ENCODE data around the gene COLGALT1. TPM values are rescaled to one million over a fixed set of nuclear protein-coding genes. Genes with fewer than 3 reads are reported as not detected.
"Not testable (repeated sequence)": the region's sequence is repeated elsewhere in the genome, so short reads cannot be mapped to it uniquely, and the experiment has no call there.

Gene COLGALT1
- 159 TPM for polyA plus RNA-seq (2013, experiment 1 of 2; ENCODE audit: insufficient read length)
- 118 TPM for polyA plus RNA-seq (2013, experiment 2 of 2; ENCODE audit: insufficient read length)

DNA sequence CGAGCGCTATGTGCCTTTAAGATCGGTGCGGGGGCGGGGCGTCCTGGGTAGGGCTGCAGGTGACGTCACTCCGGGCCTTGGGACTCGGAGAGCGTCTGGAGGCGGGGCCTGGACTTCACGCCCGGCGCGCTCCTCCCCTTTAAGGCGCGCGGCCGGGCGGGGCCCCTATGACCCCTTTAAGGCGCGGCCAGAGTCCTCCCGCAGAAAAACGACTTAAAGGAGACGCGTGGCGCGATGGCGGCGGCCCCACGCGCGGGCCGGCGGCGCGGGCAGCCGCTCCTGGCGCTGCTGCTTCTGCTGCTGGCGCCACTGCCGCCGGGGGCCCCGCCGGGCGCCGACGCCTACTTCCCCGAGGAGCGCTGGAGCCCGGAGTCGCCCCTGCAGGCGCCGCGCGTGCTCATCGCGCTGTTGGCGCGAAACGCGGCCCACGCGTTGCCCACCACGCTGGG lies at the start of gene COLGALT1:
TSS of gene COLGALT1 (plus strand) at position 170 of the 449 bp plus-strand sequence. CDS start at position 235, 65 bp downstream.
- peak; percentile 95 for DNase-seq

GRCh38 chr19:17506745-17507144 lies 48.7 kb upstream of the COLGALT1 start:
- DNase-seq, result no peak

- not testable (repeated sequence) for DNase-seq
Observed at GRCh38 chr19:17508558-17508933, 46.9 kb upstream of the COLGALT1 start.

DNA sequence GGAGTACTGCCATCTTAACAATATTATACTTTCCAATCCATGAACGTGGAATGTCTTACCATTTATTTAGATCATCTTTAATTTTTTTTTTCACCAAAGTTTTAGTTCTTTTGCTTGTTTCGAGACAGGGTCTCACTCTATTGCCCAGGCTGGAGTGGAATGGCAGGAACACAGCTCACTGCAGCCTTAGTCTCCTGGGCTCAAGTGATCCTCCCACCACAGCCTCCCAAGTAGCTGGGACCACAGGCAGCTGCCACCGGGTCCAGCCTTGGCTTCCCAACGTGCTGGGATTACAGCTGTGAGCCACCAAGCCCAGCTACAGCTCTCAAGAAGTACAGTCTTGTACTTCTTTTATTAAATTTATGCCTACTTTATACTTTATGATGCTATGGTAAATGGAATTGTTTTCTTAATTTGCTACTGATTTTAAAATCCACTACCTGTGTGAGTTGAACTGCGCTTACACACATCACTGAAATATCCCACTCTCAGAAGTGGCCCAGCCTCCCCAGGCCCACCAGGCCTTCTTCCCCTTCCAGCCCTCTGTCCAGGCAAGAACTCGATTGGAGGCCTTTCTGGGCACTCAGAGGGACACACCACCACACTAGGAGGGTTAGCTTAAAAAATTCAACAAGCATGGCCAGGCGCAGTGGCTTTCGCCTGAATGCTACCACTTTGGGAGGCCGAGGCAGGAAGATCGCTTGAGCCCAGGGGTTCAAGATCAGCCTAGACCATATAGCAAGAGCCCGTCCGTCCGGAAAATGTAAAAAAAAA lies 45.0 kb upstream of the COLGALT1 start:
- DNase-seq, result no peak

DNA sequence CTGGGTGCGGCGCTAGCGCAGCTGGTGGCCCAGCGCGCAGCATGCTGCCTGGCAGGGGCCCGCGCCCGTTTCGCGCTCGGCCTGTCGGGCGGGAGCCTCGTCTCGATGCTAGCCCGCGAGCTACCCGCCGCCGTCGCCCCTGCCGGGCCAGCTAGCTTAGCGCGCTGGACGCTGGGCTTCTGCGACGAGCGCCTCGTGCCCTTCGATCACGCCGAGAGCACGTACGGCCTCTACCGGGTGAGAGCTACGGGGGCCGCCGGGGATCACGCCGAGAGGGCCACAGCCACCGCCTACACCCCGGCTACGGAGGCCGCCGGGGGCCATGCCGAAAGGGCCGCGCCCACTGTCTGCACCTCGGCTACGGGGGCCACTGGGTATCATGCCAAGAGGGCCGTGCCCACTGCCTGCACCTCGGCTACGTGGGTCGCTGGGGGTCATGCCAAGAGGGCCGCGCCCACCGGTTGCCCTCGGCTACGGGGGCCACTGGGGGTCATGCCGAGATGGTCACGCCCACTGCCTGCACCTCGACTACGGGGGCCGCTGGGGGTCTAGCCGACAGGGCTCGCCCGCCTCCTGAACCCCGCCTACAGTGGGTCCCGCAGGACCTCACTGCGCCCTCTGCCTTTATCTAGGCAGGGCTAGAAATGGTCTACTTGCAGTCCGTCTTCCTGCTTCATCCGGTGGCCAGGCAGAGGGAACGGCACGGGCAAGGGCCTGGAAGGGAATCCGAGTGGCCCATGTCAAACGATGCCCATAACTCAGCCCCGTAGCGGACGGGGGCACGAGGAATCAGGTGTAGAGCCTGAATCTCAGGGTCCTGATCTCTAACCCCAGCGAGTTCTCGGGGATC lies 43.5 kb upstream of the COLGALT1 start:
- peak; percentile 86 for DNase-seq

DNA sequence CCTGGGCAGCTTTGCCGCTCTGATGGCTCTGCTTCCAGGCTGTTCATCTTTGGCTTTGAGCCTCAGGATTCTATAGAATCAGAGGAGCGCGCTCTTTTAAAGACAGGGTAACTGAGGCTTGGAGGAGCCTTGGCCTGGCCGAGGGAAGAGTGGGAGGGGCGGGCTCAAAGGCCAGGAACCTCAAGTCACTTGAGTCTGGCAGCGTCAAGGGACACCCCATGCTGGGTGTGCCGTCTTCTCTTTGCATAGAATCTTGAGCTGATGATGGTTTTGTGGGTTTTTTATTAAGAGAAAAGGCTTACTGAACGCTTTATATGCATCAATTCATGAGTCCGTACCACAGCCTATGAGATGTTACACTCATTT lies 42.9 kb upstream of the COLGALT1 start:
- DNase-seq, result no peak

DNA sequence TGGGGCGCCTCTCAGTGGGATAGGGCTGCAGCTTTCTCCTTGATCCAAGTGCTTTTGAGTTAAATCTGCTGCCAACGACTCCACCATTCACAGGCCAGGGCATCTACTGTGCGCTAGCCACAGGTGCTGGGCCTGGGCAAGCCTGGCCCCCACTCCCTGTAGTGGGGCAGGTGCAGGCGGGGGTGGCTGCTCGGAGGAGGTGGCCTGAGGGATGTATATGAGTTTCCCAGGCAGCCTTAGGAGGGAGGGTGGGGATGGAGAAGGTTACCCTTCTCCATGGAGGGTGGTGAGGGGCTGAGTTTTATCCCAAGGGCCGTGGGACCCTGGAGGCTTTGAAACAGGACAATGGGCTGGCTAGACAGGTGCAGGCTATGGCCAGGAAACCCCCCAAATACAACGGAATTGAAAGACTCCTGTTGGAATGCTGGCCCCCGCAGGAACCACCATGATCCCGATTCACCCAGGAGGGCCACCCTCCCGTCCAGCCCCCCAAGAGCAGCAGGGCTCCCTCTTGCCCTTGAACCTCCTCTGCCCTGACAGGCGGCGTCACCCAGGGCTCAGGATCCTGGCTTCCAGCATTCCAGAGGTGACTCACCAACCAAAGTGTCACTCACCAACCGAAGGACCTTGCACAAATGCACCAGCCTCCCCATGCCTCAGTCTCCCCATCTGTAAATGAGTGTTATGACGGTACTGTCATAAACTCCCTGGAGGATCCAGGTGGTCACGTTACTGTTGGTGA lies 39.9 kb upstream of the COLGALT1 start:
- no peak for DNase-seq

DNA sequence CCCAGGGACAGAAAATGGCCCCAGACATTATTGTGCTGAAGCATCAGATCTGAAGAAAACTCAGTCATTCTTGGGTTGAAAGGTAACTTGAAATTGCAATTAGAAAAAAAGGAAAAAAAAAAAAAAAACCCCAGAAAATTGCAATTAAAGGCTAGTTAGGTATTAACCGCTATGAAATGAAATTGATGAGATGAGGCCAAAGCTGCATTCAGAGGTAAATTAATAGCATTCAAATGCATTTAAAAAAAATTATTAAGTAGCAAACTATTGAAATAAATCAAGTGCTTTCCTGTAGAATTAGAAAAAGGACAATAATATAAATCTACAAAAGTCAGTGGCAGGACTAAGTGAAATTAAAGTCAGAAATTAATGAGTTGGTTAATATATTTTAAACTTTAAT lies 37.6 kb upstream of the COLGALT1 start:
- DNase-seq, result no peak

GRCh38 chr19:17518654-17519053 lies 36.8 kb upstream of the COLGALT1 start:
- not testable (repeated sequence) for DNase-seq

- DNase-seq, result no peak
Observed at GRCh38 chr19:17519967-17520366, 35.5 kb upstream of the COLGALT1 start.

DNA sequence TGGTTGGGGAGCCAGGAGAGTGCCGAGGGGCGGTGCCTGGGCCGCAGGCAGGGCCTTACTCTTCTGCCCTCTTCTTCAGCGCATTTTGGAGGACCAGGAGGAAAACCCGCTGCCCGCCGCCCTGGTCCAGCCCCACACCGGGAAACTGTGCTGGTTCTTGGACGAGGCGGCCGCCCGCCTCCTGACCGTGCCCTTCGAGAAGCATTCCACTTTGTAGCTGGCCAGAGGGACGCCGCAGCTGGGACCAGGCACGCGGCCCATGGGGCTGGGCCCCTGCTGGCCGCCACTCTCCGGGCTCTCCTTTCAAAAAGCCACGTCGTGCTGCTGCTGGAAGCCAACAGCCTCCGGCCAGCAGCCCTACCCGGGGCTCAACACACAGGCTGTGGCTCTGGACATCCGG lies 34.6 kb upstream of the COLGALT1 start:
- no peak for DNase-seq

DNA sequence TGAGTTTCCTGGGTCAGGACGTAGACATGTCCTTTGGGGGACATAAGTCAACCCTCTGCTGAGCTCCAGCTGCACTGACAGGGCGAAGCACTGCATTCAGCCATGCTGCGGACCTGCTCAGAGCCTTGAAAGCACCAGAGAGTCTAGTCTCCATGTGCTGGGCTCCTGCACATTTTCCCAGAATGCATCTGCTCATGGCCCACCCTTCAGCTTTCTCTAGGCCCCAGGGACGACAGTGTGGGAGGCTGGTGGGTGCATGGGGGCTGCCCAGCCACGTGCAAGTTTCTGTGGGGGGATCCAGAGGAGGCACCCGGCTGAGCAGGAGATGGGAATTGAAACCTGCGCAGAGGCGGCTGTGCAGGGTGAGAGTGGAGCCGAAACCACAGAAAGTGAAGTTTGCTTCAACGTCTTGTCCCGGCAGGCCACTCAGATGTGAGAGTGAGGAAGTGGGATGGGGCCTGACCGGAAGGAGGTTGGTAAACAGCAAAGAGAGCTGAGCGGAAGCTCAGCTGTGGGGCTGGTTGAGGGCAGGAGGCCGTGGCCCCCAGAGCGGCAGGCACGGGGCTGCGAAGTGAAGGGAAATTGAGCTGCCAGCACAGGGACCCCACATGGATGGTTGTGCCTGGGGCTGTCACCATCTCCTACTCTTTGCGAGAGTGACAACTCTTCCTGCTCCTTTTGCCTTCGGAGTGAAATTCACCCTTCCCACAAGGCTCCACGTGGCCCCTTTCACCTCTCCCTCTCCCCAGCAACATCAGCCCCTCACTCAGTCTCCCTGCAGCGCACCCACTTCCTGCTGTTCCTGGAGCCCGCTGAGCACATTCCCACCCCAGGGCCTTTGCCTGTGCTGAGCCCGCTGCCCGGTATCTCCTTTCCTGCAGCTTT lies 32.2 kb upstream of the COLGALT1 start:
- DNase-seq, result no peak

GRCh38 chr19:17524651-17525050 lies 30.8 kb upstream of the COLGALT1 start:
- DNase-seq, result no peak

GRCh38 chr19:17525141-17525540 lies 30.3 kb upstream of the COLGALT1 start:
- DNase-seq, result no peak

DNA sequence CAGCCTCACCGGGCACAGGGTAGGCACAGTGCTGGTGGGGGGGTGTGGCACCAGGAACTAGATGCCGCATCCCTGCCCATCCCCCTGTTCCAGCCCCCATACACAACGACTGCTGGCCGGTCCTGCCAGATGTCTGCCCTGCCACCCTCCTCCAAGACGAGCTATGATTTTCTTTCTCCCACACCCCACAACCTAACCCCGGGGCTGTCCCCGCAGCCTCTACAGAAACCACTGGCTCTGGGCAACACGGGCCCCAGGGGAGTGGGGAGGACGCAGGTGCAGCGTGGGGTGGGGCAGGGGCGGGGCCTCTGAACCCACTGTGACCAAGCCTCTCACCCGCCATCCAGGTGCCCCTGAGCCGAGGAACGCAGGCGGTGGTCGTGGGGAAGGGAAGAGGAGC lies 28.5 kb upstream of the COLGALT1 start:
- DNase-seq, result no peak

DNA sequence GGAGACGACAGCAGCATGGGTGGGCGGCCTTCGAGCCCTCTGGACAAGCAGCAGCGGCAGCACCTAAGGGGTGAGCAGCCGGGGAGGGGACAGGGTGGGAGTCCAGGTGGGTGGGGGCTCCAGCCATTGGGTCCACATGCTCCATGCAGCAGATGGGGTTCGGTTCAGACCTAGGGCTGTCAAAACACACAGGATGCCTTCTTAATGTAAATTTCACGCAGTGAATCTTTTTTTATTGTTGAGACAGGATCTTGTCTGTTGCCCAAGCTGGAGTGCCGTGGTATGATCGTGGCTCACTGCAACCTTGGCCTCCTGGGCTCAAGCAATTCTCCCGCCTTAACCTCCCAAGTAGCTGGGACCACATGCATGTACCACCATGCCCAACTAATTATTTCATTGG lies 28.1 kb upstream of the COLGALT1 start:
- no peak for DNase-seq

GRCh38 chr19:17528610-17529009 lies 26.8 kb upstream of the COLGALT1 start:
- DNase-seq, result no peak

- no peak for DNase-seq
Observed at GRCh38 chr19:17529239-17530158, 25.9 kb upstream of the COLGALT1 start.

GRCh38 chr19:17530586-17530985 lies 24.9 kb upstream of the COLGALT1 start:
- DNase-seq, result no peak

- DNase-seq, result no peak
Observed at GRCh38 chr19:17532116-17532515, 23.3 kb upstream of the COLGALT1 start.

DNA sequence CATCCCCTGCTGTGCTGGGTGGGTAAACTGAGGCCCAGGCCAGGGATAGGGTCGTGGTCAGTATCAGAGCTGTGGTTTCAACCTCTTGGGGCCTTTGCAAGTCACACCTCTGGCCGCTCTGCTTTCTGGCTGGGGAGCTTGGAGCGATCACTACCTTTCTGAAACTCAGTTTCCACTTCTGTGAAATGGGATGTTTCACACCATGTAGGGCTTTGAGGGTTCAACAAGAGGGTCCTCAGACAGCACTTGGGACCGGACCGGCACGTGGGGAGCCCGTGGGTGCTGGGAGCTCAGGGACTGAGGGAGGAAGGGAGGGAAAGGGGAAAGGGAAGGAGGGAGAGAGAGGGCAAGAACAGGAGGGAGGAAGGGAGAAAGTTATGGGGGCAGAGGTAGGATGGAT lies 22.9 kb upstream of the COLGALT1 start:
- DNase-seq, result no peak

Measured in fibroblast of skin of back (primary cell).